ENCODE results near the gene SLC26A11. TPM values are rescaled to one million over a fixed set of nuclear protein-coding genes. Genes with fewer than 3 reads are reported as not detected.

SLC26A11 gene
- total RNA-seq (2016; rRNA removed; fragmentation: Illumina TruSeq; extraction: Trizol) (3.1 and 8.7 TPM in 2 replicates), polyA plus RNA-seq (2011; rRNA removed) (13.2 and 21.1 TPM in 2 replicates), polyA minus RNA-seq (2011; rRNA and poly(A)+ RNA removed; ENCODE audit: low replicate concordance) (7.7 and 20.5 TPM in 2 replicates), Bru-seq, nascent RNA (percentile 58 among the genes with signal in this experiment), BruChase-seq, experiment 1, labeled RNA remaining after a 6-hour chase (percentile 73 among the genes with signal in this experiment), BruChase-seq, experiment 2, labeled RNA remaining after a 2-hour chase (percentile 69 among the genes with signal in this experiment)
- total RNA-seq (2016; cell fraction: cytosol; rRNA removed; fragmentation: Illumina TruSeq; extraction: Trizol; ENCODE audit: low read depth), result 3.2 and 3.4 TPM in 2 replicates
- 3.5 and 11.2 TPM in 2 replicates for total RNA-seq (2016; cell fraction: insoluble cytoplasmic fraction; rRNA removed; fragmentation: Illumina TruSeq; extraction: Trizol)
- 3.1 and 3.2 TPM in 2 replicates for total RNA-seq (2016; cell fraction: membrane; rRNA removed; fragmentation: Illumina TruSeq; extraction: Trizol)
- total RNA-seq (2016; cell fraction: nucleus; rRNA removed; fragmentation: Illumina TruSeq; extraction: Trizol), result 12.9 and 13.6 TPM in 2 replicates
- polyA plus RNA-seq (2011; cell fraction: cytosol; rRNA removed), result 5.5 and 7.6 TPM in 2 replicates
- 121 and 146 TPM in 2 replicates for polyA plus RNA-seq (2011; cell fraction: nucleus; rRNA removed)
- 7.0 and 18.5 TPM in 2 replicates for polyA plus RNA-seq (2012)
- 0.73 and 1.0 TPM in 2 replicates for polyA plus RNA-seq (2016; cell fraction: cytosol; fragmentation: Illumina TruSeq; extraction: Trizol; ENCODE audit: low read depth)
- 2.8 and 4.4 TPM in 2 replicates for polyA plus RNA-seq (2016; cell fraction: insoluble cytoplasmic fraction; fragmentation: Illumina TruSeq; extraction: Trizol; ENCODE audit: low read depth)
- polyA plus RNA-seq (2016; cell fraction: membrane; fragmentation: Illumina TruSeq; extraction: Trizol; ENCODE audit: low read depth), result 1.4 and 2.3 TPM in 2 replicates
- polyA plus RNA-seq (2016; cell fraction: nucleus; fragmentation: Illumina TruSeq; extraction: Trizol; ENCODE audit: insufficient read depth, low read depth), result 29.5 and 32.2 TPM in 2 replicates
- 5.6 and 11.8 TPM in 2 replicates for polyA minus RNA-seq (2011; cell fraction: cytosol; rRNA and poly(A)+ RNA removed)
- 22.4 and 23.0 TPM in 2 replicates for polyA minus RNA-seq (2011; cell fraction: nucleus; rRNA and poly(A)+ RNA removed)
- long read RNA-seq, experiment 1, partial matches to known transcripts, result 2 of 11 reads
- long read RNA-seq, experiment 1, other reads (novel, unspliced or antisense), result 5 of 11 reads
- long read RNA-seq, experiment 2, transcript SLC26A11-201 (18 exons, 2,885 nt), result major isoform, 12 of 36 reads
- long read RNA-seq, experiment 2, partial matches to known transcripts, result 5 of 36 reads
- long read RNA-seq, experiment 2, other reads (novel, unspliced or antisense), result 19 of 36 reads

- WGBS (ENCODE audit: low lambda C conversion rate), result 3% methylated on average over 15 of the region's 77 CpGs
- in situ Hi-C loops (cut with HindIII; ENCODE audit: extremely low pct_ligation_motif_present, low pct_unique_long_range_greater_than_20kb), result no loop called here
- DNase-seq (ENCODE audit: low spot score) (peak; percentile 59), FAIRE-seq (no peak), ATAC-seq (peak; percentile 90)
- peak within 1 kb of the TSS; percentile 80 for H3K27ac ChIP-seq (ENCODE audit: extremely low read length, insufficient read depth, low read length)
- H3K36me3 ChIP-seq (replicated peaks in 1 of 2; ENCODE audit: control insufficient read depth in 1 of 2, insufficient read depth in 2 of 2, low read length in 2 of 2), result peaks cover 3 to 6% of the 10 kb centered on the region in 2 experiments; a peak in 3 of 5 replicates
- BruUV-seq (replicated peaks), result no TSS peak
- ChIA-PET CTCF (ENCODE audit: low intra/inter-chr PET ratio, low total read pairs) (no interaction called here), POLR2A (interaction anchor here (0.7 to 3.3 kb wide), 15 partner anchors 8 to 228 kb away, joined by 3 to 31 read pairs (median 3); partner anchors contain the start of gene EIF4A3)
- intact Hi-C loops (cut with micrococcal nuclease; ENCODE audit: unreplicated experiment), result loop anchor here (2.0 kb wide), 1 partner anchor 43 kb away; no protein-coding TSS in a partner anchor
- peak within 1 kb of the TSS; percentile 66 for H2AFZ ChIP-seq (ENCODE audit: low read length)
- H3K79me2 ChIP-seq (ENCODE audit: insufficient read depth, low read length), result peaks cover 9% of the 10 kb centered on the region
- peak within 1 kb of the TSS; percentile 99 for H3K4me2 ChIP-seq (ENCODE audit: low read depth, low read length)
- peaks cover 26% of the 10 kb centered on the region for H3K4me1 ChIP-seq (ENCODE audit: insufficient read depth, low read length)
- no peaks in the 10 kb centered on the region for H3K27me3 ChIP-seq (ENCODE audit: control insufficient read depth in 1 of 2, insufficient read depth in 2 of 2, low read length in 2 of 2)
- H3K4me3 ChIP-seq (replicated peaks in 1 of 3; ENCODE audit: insufficient read depth in 1 of 3, low read depth in 2 of 3, low read length in 3 of 3), result peak within 1 kb of the TSS; percentile 90 to 100 (median 93)
- no peaks in the 10 kb centered on the region for H3K9me3 ChIP-seq (ENCODE audit: low read length)
- peak within 1 kb of the TSS; percentile 93 for H3K9ac ChIP-seq (ENCODE audit: insufficient read depth, low read depth, low read length)
- no peaks in the 10 kb centered on the region for H4K20me1 ChIP-seq (ENCODE audit: insufficient read depth, low read length)
- TF ChIP-seq ISL2 (CRISPR knock-in tag; IDR thresholded peaks at IDR 0.05) (no peak; the same call in 1 of the 2 replicates), CTCF (CRISPR knock-in tag; IDR thresholded peaks at IDR 0.05) (no peak; the same call in 1 of the 2 replicates), ZFP36L1 (CRISPR knock-in tag; IDR thresholded peaks at IDR 0.05) (no peak), ZNF670 (CRISPR knock-in tag; IDR thresholded peaks at IDR 0.05; ENCODE audit: borderline replicate concordance) (no peak; the same call in 1 of the 2 replicates), CREBL2 (CRISPR knock-in tag; IDR thresholded peaks at IDR 0.05; ENCODE audit: borderline replicate concordance) (no peak), ZBTB43 (CRISPR knock-in tag; conservative IDR thresholded peaks at IDR 0.05) (no peak), NFRKB (IDR thresholded peaks at IDR 0.05) (no peak), IKZF1 (IDR thresholded peaks at IDR 0.05) (no peak), IKZF4 (CRISPR knock-in tag; IDR thresholded peaks at IDR 0.05; ENCODE audit: borderline replicate concordance, low read depth, not compliant biosample characterization) (peak; percentile 56), ETS1 (CRISPR knock-in tag; IDR thresholded peaks at IDR 0.05) (no peak), ZNF160 (CRISPR knock-in tag; IDR thresholded peaks at IDR 0.05) (no peak)
Measured at GRCh38 chr17:80220054-80220735, at the start of gene SLC26A11, which contains the start of gene SGSH. SLC26A11 (plus strand) TSS chr17:80220427; CDS start chr17:80221561, 1,134 bp downstream. SGSH (minus strand) TSS chr17:80220333; CDS start chr17:80220313, 20 bp downstream.

Data from HepG2 (cell line).